Measurements from ENCODE around the gene JADE2. TPM values are rescaled to one million over a fixed set of nuclear protein-coding genes. Genes with fewer than 3 reads are reported as not detected.
"Not testable (repeated sequence)": the region's sequence is repeated elsewhere in the genome, so short reads cannot be mapped to it uniquely, and the experiment has no call there.

The JADE2 gene
- total and polyA plus RNA-seq, 2 donors, result 8.9 to 41.2 TPM

- no peak for DNase-seq (ENCODE audit: extremely low spot score)
- no peaks in the 10 kb centered on the region for H3K4me1 ChIP-seq (ENCODE audit: insufficient read depth)
- H3K4me3 ChIP-seq (ENCODE audit: low read depth, low read length), result no peak overlapping the region
- WGBS, result 66% methylated on average over 3 of the region's 3 CpGs
- no peak overlapping the region for H3K27ac ChIP-seq (ENCODE audit: low read depth)
- H3K36me3 ChIP-seq (ENCODE audit: insufficient read depth), result no peaks in the 10 kb centered on the region
Observed at GRCh38 chr5:134595458-134595838, 70.0 kb downstream of the JADE2 start.

- H3K36me3 ChIP-seq (ENCODE audit: insufficient read depth); H3K4me1 ChIP-seq (ENCODE audit: insufficient read depth); H3K4me3 ChIP-seq (ENCODE audit: low read depth, low read length); H3K27ac ChIP-seq (ENCODE audit: low read depth); DNase-seq (ENCODE audit: extremely low spot score): not testable (repeated sequence)
- 89% methylated on average over 3 of the region's 3 CpGs for WGBS
Observed at GRCh38 chr5:134599820-134600219, 74.3 kb downstream of the JADE2 start.

GRCh38 chr5:134600600-134600999, 75.1 kb downstream of the JADE2 start:
- no peak for DNase-seq (ENCODE audit: extremely low spot score)
- Histone ChIP-seq H3K27ac (ENCODE audit: low read depth) (no peak overlapping the region), H3K36me3 (ENCODE audit: insufficient read depth) (peaks cover 5% of the 10 kb centered on the region), H3K4me1 (ENCODE audit: insufficient read depth) (no peaks in the 10 kb centered on the region), H3K4me3 (ENCODE audit: low read depth, low read length) (no peak overlapping the region)
- WGBS, result 77% methylated on average over 3 of the region's 3 CpGs

GRCh38 chr5:134603059-134603458, 77.6 kb downstream of the JADE2 start:
- no peak for DNase-seq (ENCODE audit: extremely low spot score)
- Histone ChIP-seq H3K27ac (ENCODE audit: low read depth) (no peak overlapping the region), H3K4me1 (ENCODE audit: insufficient read depth) (no peaks in the 10 kb centered on the region), H3K4me3 (ENCODE audit: low read depth, low read length) (no peak overlapping the region), H3K36me3 (ENCODE audit: insufficient read depth) (peaks cover 7% of the 10 kb centered on the region)
- 45% methylated on average over 1 of the region's 1 CpG for WGBS

DNA sequence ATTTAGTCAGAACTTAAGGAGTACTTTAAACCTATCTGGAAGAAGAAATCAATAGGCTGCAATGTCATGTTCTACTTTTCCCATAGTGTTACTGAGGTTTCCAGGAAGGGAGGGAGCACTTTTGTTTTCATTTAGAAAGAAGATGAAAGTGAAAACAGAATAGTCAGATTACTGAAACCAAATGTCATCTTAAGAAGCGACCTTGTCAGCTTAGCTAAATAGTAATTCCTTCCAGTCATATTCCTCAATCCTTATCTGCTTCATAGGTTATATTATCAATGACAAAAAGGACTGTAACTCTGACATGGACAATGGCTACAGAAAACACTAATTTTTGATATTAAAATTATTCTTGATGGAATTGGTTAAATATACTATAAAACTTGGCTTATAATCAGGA, 79.4 kb downstream of the JADE2 start:
- H3K4me3 ChIP-seq (ENCODE audit: low read depth, low read length), result no peak overlapping the region
- DNase-seq (ENCODE audit: extremely low spot score), result no peak
- H3K36me3 ChIP-seq (ENCODE audit: insufficient read depth), result peaks cover 9% of the 10 kb centered on the region
- 88% methylated on average over 1 of the region's 1 CpG for WGBS
- H3K27ac ChIP-seq (ENCODE audit: low read depth), result no peak overlapping the region
- H3K4me1 ChIP-seq (ENCODE audit: insufficient read depth), result no peaks in the 10 kb centered on the region

DNA sequence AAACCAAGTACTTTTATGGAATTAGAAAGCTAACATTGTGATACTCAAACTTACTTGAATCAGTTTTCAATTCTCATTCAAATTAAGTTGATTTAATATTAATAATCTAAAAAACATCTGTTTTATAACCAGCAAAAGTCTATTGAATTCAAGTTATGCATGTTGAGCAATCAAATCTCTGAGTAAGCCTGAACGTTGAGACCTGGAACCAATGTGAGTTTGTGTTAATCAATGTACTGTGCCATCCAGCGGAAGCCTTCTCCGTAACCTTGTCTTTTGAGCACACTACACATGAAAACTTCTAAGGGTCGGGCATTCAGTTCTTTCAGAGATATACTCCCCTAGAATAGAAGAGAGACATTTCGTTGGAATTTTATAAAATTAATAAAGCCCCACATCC, 81.3 kb downstream of the JADE2 start:
- peaks cover 9% of the 10 kb centered on the region for H3K36me3 ChIP-seq (ENCODE audit: insufficient read depth)
- no peak overlapping the region for H3K4me3 ChIP-seq (ENCODE audit: low read depth, low read length)
- DNase-seq (ENCODE audit: extremely low spot score), result no peak
- no peaks in the 10 kb centered on the region for H3K4me1 ChIP-seq (ENCODE audit: insufficient read depth)
- 90% methylated on average over 5 of the region's 5 CpGs for WGBS
- H3K27ac ChIP-seq (ENCODE audit: low read depth), result no peak overlapping the region

- H3K4me1 ChIP-seq (ENCODE audit: insufficient read depth), result no peaks in the 10 kb centered on the region
- peaks cover 9% of the 10 kb centered on the region for H3K36me3 ChIP-seq (ENCODE audit: insufficient read depth)
- WGBS, result 83% methylated on average over 3 of the region's 3 CpGs
- DNase-seq (ENCODE audit: extremely low spot score), result no peak
- no peak overlapping the region for H3K4me3 ChIP-seq (ENCODE audit: low read depth, low read length)
- no peak overlapping the region for H3K27ac ChIP-seq (ENCODE audit: low read depth)
Observed at GRCh38 chr5:134608555-134608954, 83.1 kb downstream of the JADE2 start.

DNA sequence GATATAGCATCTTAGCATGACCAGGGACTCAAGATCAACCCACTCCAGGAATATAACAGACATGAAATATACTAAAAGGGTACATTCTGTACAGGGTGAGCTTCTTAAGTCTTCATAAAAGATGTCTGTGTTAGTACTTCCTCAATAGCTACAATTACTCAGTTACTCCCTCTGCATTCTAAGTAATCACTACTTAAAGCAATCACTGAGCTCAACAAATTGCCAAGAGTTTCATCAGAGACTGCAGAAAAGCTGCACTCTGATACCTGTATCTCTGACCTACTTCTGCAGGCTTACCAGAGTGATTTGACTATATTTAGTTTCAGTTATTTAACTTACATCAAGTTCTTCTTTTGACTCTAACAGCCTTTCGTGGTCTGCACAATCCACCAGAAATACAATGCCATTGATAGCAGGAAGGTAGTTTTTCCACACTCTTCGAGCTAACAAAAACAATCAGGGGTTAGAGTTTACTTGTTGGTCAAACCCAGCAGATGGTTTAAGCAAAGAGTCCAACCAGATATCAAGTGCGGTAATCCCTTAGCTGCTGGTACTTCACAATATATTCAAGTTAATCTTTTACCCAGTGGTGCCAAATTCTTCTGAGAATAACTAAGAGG, 83.9 kb downstream of the JADE2 start:
- Histone ChIP-seq H3K4me1 (ENCODE audit: insufficient read depth) (no peaks in the 10 kb centered on the region), H3K27ac (ENCODE audit: low read depth) (no peak overlapping the region), H3K36me3 (ENCODE audit: insufficient read depth) (peaks cover 6% of the 10 kb centered on the region), H3K4me3 (ENCODE audit: low read depth, low read length) (no peak overlapping the region)
- WGBS, result 82% methylated on average over 3 of the region's 3 CpGs
- DNase-seq (ENCODE audit: extremely low spot score), result no peak

DNA sequence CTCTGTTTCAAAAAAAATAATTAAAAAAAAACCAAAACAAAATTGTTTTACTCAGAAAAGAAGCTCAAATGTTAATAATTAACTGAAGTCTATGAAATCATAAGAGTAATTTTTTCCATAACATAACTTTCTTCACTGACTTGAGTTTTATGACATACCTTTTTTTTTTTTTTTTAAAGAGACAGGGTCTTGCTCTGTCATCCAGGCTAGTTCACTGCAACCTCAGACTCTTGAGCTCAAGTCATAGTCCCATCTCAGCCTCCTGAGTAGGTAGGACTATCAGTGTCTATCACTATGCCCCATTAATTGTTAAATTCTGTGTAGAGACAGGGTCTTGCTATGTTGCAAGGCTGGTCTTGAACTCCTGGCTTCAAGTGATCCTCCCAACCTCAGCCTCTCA, 85.3 kb downstream of the JADE2 start:
- H3K36me3 ChIP-seq (ENCODE audit: insufficient read depth), result peaks cover 6% of the 10 kb centered on the region
- no peak for DNase-seq (ENCODE audit: extremely low spot score)
- H3K4me1 ChIP-seq (ENCODE audit: insufficient read depth), result no peaks in the 10 kb centered on the region
- H3K4me3 ChIP-seq (ENCODE audit: low read depth, low read length), result no peak overlapping the region
- H3K27ac ChIP-seq (ENCODE audit: low read depth), result no peak overlapping the region

GRCh38 chr5:134611515-134611914, 86.0 kb downstream of the JADE2 start:
- peaks cover 6% of the 10 kb centered on the region for H3K36me3 ChIP-seq (ENCODE audit: insufficient read depth)
- H3K4me3 ChIP-seq (ENCODE audit: low read depth, low read length), result no peak overlapping the region
- no peak for DNase-seq (ENCODE audit: extremely low spot score)
- no peaks in the 10 kb centered on the region for H3K4me1 ChIP-seq (ENCODE audit: insufficient read depth)
- WGBS, result 96% methylated on average over 4 of the region's 4 CpGs
- no peak overlapping the region for H3K27ac ChIP-seq (ENCODE audit: low read depth)

DNA sequence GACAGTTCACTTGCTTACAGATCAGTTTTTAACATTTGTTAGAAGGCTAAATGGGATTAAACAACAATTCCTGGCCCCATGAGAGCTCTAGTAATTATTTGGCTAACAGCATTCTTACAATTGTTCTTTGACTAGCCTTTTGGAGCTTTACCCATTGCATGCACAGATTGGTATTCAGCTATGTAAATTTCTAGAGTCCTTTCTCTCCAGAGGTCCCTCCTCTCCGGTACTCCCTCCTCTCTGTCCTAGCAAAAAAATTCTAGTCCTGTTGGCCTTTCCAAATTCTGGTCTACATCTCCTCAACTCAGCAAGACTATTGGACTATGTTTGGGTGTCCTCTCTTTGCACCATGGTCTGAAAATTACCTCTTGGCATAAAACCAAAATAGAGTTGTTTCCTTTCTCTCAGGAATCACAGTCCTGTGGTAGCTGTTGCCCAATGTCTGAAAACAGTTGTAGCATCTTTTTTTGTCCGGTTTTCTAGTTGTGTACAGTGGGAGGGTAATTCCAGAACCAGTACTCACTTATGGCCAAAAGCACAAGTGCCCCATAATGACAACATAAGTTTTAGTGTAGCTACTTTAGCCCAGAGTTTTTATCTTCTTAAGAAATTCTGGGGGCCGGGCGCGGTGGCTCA, 89.1 kb downstream of the JADE2 start:
- Histone ChIP-seq H3K36me3 (ENCODE audit: insufficient read depth) (peaks cover 2% of the 10 kb centered on the region), H3K4me1 (ENCODE audit: insufficient read depth) (no peaks in the 10 kb centered on the region), H3K27ac (ENCODE audit: low read depth) (no peak overlapping the region), H3K4me3 (ENCODE audit: low read depth, low read length) (no peak overlapping the region)
- WGBS, result 92% methylated on average over 5 of the region's 5 CpGs
- no peak for DNase-seq (ENCODE audit: extremely low spot score)

- H3K4me3 ChIP-seq (ENCODE audit: low read depth, low read length), result no peak overlapping the region
- H3K36me3 ChIP-seq (ENCODE audit: insufficient read depth), result no peaks in the 10 kb centered on the region
- 93% methylated on average over 2 of the region's 2 CpGs for WGBS
- no peaks in the 10 kb centered on the region for H3K4me1 ChIP-seq (ENCODE audit: insufficient read depth)
- DNase-seq (ENCODE audit: extremely low spot score), result no peak
- no peak overlapping the region for H3K27ac ChIP-seq (ENCODE audit: low read depth)
Observed at GRCh38 chr5:134620634-134621033, 95.2 kb downstream of the JADE2 start.

DNA sequence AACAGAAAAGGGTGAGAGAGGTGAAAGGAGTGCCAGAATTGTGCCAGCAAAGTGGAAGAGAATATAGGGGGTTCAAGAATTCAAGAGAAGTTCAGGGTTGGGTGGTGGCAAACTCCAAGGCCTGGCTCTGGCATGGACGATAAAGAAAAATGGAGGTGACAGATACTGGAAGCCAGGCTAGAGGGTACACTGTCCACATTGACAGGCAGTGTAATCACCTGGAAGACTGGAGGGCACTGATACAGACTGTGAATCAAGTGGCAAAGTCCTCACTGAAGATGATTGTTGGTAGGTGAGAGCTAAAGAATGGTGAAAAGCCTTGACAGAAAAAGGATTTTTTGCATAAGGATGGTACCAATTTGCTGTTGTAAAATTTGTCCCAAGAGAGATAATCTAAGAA, 100.1 kb downstream of the JADE2 start:
- Histone ChIP-seq H3K27ac (ENCODE audit: low read depth) (no peak overlapping the region), H3K4me1 (ENCODE audit: insufficient read depth) (no peaks in the 10 kb centered on the region), H3K36me3 (ENCODE audit: insufficient read depth) (no peaks in the 10 kb centered on the region), H3K4me3 (ENCODE audit: low read depth, low read length) (no peak overlapping the region)
- DNase-seq (ENCODE audit: extremely low spot score), result no peak
- WGBS, result 90% methylated on average over 1 of the region's 1 CpG

DNA sequence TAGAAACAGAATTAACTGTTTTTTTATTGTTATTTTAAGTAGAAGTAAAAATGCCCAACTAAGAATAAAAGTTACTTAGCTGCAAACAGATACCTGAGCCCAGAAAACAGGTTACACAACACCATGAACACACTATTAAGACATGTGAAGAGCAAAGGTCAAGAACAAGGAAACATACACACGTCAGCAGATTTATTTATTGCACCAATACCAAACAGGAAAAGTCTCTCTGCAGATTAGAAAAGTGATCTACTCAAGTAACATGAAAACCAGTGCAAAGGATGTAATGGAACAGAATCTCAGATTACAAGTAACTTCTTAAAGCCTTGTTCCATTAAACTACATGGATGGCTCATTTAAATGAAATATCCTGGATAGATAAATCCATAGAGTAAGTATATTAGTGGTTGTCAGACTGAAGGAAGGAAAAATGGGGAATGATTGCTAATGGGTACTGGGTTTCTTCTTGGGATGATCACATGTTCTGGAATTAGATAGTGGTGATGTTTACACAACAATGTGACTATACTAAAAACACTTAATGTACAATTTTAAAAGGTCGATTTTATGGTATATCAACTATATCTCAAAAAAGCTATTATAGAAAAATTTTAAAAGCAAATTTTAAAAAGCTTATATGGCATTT, 101.0 kb downstream of the JADE2 start:
- no peak overlapping the region for H3K4me3 ChIP-seq (ENCODE audit: low read depth, low read length)
- no peaks in the 10 kb centered on the region for H3K4me1 ChIP-seq (ENCODE audit: insufficient read depth)
- peak; percentile 15 for DNase-seq (ENCODE audit: extremely low spot score)
- no peak overlapping the region for H3K27ac ChIP-seq (ENCODE audit: low read depth)
- no peaks in the 10 kb centered on the region for H3K36me3 ChIP-seq (ENCODE audit: insufficient read depth)
- 62% methylated on average over 2 of the region's 2 CpGs for WGBS

All from urinary bladder (tissue), 4 donors.